ENCODE data around the gene YRDC.

Gene YRDC

GRCh38 chr1:37808369-37809319, 636 bp upstream of the YRDC start:
- H3K23ac ChIP-seq (ENCODE audit: low read length in 2 of 2), result no peak overlapping the region
- H3K9ac ChIP-seq (ENCODE audit: low read length), result peak overlapping the region; percentile 91
- peak overlapping the region; percentile 80 for H3K27ac ChIP-seq (ENCODE audit: low read length, poor library complexity, severe bottlenecking)
- no peaks in the 10 kb centered on the region for H3K27me3 ChIP-seq (ENCODE audit: control insufficient read depth in 1 of 2, insufficient read depth in 1 of 2, low read length in 2 of 2)
- H3K79me1 ChIP-seq (replicated peaks; ENCODE audit: low read length, poor library complexity, severe bottlenecking), result peaks cover 41% of the 10 kb centered on the region
- peak overlapping the region; percentile 59 for H2BK5ac ChIP-seq (ENCODE audit: low read depth, low read length, poor library complexity, severe bottlenecking)
- WGBS, result under 1% methylated on average over 38 of the region's 54 CpGs
- H2BK15ac ChIP-seq (ENCODE audit: low read depth, poor library complexity, severe bottlenecking), result peak overlapping the region; percentile 40
- H3K4me1 ChIP-seq (ENCODE audit: control insufficient read depth, insufficient read depth, low read depth, low read length), result peaks cover 14% of the 10 kb centered on the region
- peak; percentile 89 for DNase-seq
- peak overlapping the region; percentile 87 to 95 for H3K4me3 ChIP-seq (ENCODE audit: insufficient read depth in 1 of 2, low read depth in 1 of 2, low read length in 2 of 2)
- peak overlapping the region in 1 of 2 experiments; percentile 68 for H2BK12ac ChIP-seq (ENCODE audit: low read length in 2 of 2)
- peak overlapping the region; percentile 63 for H2AFZ ChIP-seq (ENCODE audit: low read depth, low read length)
- H4K91ac ChIP-seq (ENCODE audit: low read length), result peak overlapping the region; percentile 85
- peak overlapping the region; percentile 75 to 83 for H3K18ac ChIP-seq (ENCODE audit: low read depth in 1 of 2, low read length in 2 of 2)
- H2AK5ac ChIP-seq (ENCODE audit: low read length, severe bottlenecking), result peak overlapping the region; percentile 52
- H3K4ac ChIP-seq (ENCODE audit: low read depth in 1 of 2, low read length in 2 of 2), result peak overlapping the region in 1 of 2 experiments; percentile 81
- H4K8ac ChIP-seq (ENCODE audit: low read length), result peak overlapping the region; percentile 72
- H3K14ac ChIP-seq (ENCODE audit: low read length in 2 of 2), result peak overlapping the region; percentile 56 to 79
- H2BK120ac ChIP-seq (ENCODE audit: low read depth, low read length), result peak overlapping the region; percentile 95
- peaks cover 36 to 47% of the 10 kb centered on the region in 2 experiments for H3K36me3 ChIP-seq (ENCODE audit: control insufficient read depth in 1 of 2, insufficient read depth in 2 of 2, low read depth in 1 of 2, low read length in 2 of 2)
- H3K9me3 ChIP-seq (ENCODE audit: control insufficient read depth, low read length), result no peaks in the 10 kb centered on the region
- H3K4me2 ChIP-seq (ENCODE audit: low read length, poor library complexity, severe bottlenecking), result peak overlapping the region; percentile 78

DNA sequence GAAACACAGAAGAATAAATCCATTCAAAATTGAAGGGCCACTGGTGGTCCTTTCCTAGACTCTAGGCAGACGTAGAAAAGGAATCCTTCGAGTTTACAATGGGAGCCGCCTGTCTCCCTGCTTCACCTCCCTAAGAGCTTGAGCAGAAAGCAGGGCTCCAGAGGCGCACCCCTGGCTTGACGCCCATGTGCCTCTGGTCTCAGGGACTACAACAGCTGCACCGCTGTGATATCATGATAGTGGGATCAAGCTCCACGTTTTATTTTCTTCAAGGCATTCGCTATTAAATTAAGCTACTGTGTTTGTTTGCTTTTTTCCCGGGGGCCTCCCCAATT, 821 bp downstream of the YRDC start:
- Histone ChIP-seq H2AFZ (ENCODE audit: low read depth, low read length) (no peak overlapping the region), H2BK5ac (ENCODE audit: low read depth, low read length, poor library complexity, severe bottlenecking) (no peak overlapping the region), H2BK15ac (ENCODE audit: low read depth, poor library complexity, severe bottlenecking) (no peak overlapping the region), H4K8ac (ENCODE audit: low read length) (no peak overlapping the region), H3K4me3 (ENCODE audit: insufficient read depth in 1 of 2, low read depth in 1 of 2, low read length in 2 of 2) (peak overlapping the region; percentile 87 to 95), H3K9me3 (ENCODE audit: control insufficient read depth, low read length) (no peaks in the 10 kb centered on the region), H3K23ac (ENCODE audit: low read length in 2 of 2) (no peak overlapping the region), H3K4ac (ENCODE audit: low read depth in 1 of 2, low read length in 2 of 2) (no peak overlapping the region), H3K4me1 (ENCODE audit: control insufficient read depth, insufficient read depth, low read depth, low read length) (peaks cover 14% of the 10 kb centered on the region), H3K18ac (ENCODE audit: low read depth in 1 of 2, low read length in 2 of 2) (peak overlapping the region in 1 of 2 experiments; percentile 67), H3K27me3 (ENCODE audit: control insufficient read depth in 1 of 2, insufficient read depth in 1 of 2, low read length in 2 of 2) (no peaks in the 10 kb centered on the region), H3K79me1 (replicated peaks; ENCODE audit: low read length, poor library complexity, severe bottlenecking) (peaks cover 34% of the 10 kb centered on the region), H3K14ac (ENCODE audit: low read length in 2 of 2) (no peak overlapping the region), H3K4me2 (ENCODE audit: low read length, poor library complexity, severe bottlenecking) (peak overlapping the region; percentile 64), H3K36me3 (ENCODE audit: control insufficient read depth in 1 of 2, insufficient read depth in 2 of 2, low read depth in 1 of 2, low read length in 2 of 2) (peaks cover 42 to 56% of the 10 kb centered on the region in 2 experiments), H2BK12ac (ENCODE audit: low read length in 2 of 2) (no peak overlapping the region), H2BK120ac (ENCODE audit: low read depth, low read length) (no peak overlapping the region), H3K27ac (ENCODE audit: low read length, poor library complexity, severe bottlenecking) (peak overlapping the region; percentile 35), H2AK5ac (ENCODE audit: low read length, severe bottlenecking) (no peak overlapping the region), H4K91ac (ENCODE audit: low read length) (no peak overlapping the region), H3K9ac (ENCODE audit: low read length) (peak overlapping the region; percentile 91)
- no peak for DNase-seq
- 21% methylated on average over 9 of the region's 9 CpGs for WGBS

- H2BK120ac ChIP-seq (ENCODE audit: low read depth, low read length), result no peak overlapping the region
- H3K14ac ChIP-seq (ENCODE audit: low read length in 2 of 2), result no peak overlapping the region
- H3K9ac ChIP-seq (ENCODE audit: low read length), result no peak overlapping the region
- no peak overlapping the region for H2BK15ac ChIP-seq (ENCODE audit: low read depth, poor library complexity, severe bottlenecking)
- H3K36me3 ChIP-seq (ENCODE audit: control insufficient read depth in 1 of 2, insufficient read depth in 2 of 2, low read depth in 1 of 2, low read length in 2 of 2), result peaks cover 59 to 64% of the 10 kb centered on the region in 2 experiments
- H3K79me1 ChIP-seq (replicated peaks; ENCODE audit: low read length, poor library complexity, severe bottlenecking), result peaks cover 24% of the 10 kb centered on the region
- H3K9me3 ChIP-seq (ENCODE audit: control insufficient read depth, low read length), result no peaks in the 10 kb centered on the region
- no peak overlapping the region for H2AFZ ChIP-seq (ENCODE audit: low read depth, low read length)
- H2BK5ac ChIP-seq (ENCODE audit: low read depth, low read length, poor library complexity, severe bottlenecking), result no peak overlapping the region
- H2BK12ac ChIP-seq (ENCODE audit: low read length in 2 of 2), result no peak overlapping the region
- WGBS, result 100% methylated on average over 1 of the region's 1 CpG
- H3K23ac ChIP-seq (ENCODE audit: low read length in 2 of 2), result no peak overlapping the region
- no peak overlapping the region for H3K4me3 ChIP-seq (ENCODE audit: insufficient read depth in 1 of 2, low read depth in 1 of 2, low read length in 2 of 2)
- no peak overlapping the region for H3K4me2 ChIP-seq (ENCODE audit: low read length, poor library complexity, severe bottlenecking)
- H3K27me3 ChIP-seq (ENCODE audit: control insufficient read depth in 1 of 2, insufficient read depth in 1 of 2, low read length in 2 of 2), result no peaks in the 10 kb centered on the region
- H4K8ac ChIP-seq (ENCODE audit: low read length), result no peak overlapping the region
- H4K91ac ChIP-seq (ENCODE audit: low read length), result no peak overlapping the region
- H2AK5ac ChIP-seq (ENCODE audit: low read length, severe bottlenecking), result no peak overlapping the region
- DNase-seq, result no peak
- H3K4me1 ChIP-seq (ENCODE audit: control insufficient read depth, insufficient read depth, low read depth, low read length), result peaks cover 12% of the 10 kb centered on the region
- H3K18ac ChIP-seq (ENCODE audit: low read depth in 1 of 2, low read length in 2 of 2), result no peak overlapping the region
- no peak overlapping the region for H3K4ac ChIP-seq (ENCODE audit: low read depth in 1 of 2, low read length in 2 of 2)
- H3K27ac ChIP-seq (ENCODE audit: low read length, poor library complexity, severe bottlenecking), result no peak overlapping the region
Measured at GRCh38 chr1:37802439-37802838, 5.6 kb downstream of the YRDC start.

DNA sequence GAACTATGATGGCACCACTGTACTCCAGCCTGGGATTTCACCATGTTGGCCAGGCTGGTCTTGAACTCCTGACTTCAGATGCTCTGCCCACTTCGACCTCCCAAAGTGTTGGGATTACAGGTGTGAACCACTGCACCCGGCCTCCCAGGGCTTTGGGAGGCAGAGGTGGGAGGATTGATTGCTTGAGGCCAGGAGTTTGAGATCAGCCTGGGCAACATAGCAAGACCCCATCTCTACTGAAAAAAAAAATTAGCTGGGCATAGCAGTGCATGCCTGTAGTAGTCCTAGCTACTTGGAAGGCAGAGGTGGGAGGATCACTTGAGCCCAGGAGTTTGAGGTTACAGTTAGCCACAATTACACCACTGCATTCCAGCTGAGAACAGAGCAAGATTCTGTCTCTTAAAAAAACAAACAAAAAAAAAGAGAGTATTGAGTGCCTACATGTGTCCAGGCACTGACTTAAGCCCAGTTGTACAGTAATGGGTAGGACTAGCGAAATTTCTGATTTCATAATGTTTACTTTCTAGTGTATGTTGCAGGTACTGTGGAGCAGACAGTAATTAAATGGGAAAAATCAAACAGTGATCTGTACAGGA, 10.2 kb downstream of the YRDC start:
- H3K4me2 ChIP-seq (ENCODE audit: low read length, poor library complexity, severe bottlenecking), result no peak overlapping the region
- no peak overlapping the region for H4K8ac ChIP-seq (ENCODE audit: low read length)
- no peak overlapping the region for H3K14ac ChIP-seq (ENCODE audit: low read length in 2 of 2)
- H3K4me1 ChIP-seq (ENCODE audit: control insufficient read depth, insufficient read depth, low read depth, low read length), result peaks cover 22% of the 10 kb centered on the region
- no peak overlapping the region for H3K27ac ChIP-seq (ENCODE audit: low read length, poor library complexity, severe bottlenecking)
- no peak overlapping the region for H2BK5ac ChIP-seq (ENCODE audit: low read depth, low read length, poor library complexity, severe bottlenecking)
- DNase-seq, result peak; percentile 54
- H3K9me3 ChIP-seq (ENCODE audit: control insufficient read depth, low read length), result no peaks in the 10 kb centered on the region
- H4K91ac ChIP-seq (ENCODE audit: low read length), result no peak overlapping the region
- no peak overlapping the region for H3K18ac ChIP-seq (ENCODE audit: low read depth in 1 of 2, low read length in 2 of 2)
- no peak overlapping the region for H2BK120ac ChIP-seq (ENCODE audit: low read depth, low read length)
- no peak overlapping the region for H2BK15ac ChIP-seq (ENCODE audit: low read depth, poor library complexity, severe bottlenecking)
- no peak overlapping the region for H3K23ac ChIP-seq (ENCODE audit: low read length in 2 of 2)
- no peaks in the 10 kb centered on the region for H3K79me1 ChIP-seq (replicated peaks; ENCODE audit: low read length, poor library complexity, severe bottlenecking)
- H2AK5ac ChIP-seq (ENCODE audit: low read length, severe bottlenecking), result no peak overlapping the region
- H3K4me3 ChIP-seq (ENCODE audit: insufficient read depth in 1 of 2, low read depth in 1 of 2, low read length in 2 of 2), result no peak overlapping the region
- peaks cover 15 to 27% of the 10 kb centered on the region in 2 experiments for H3K27me3 ChIP-seq (ENCODE audit: control insufficient read depth in 1 of 2, insufficient read depth in 1 of 2, low read length in 2 of 2)
- H2AFZ ChIP-seq (ENCODE audit: low read depth, low read length), result no peak overlapping the region
- no peak overlapping the region for H2BK12ac ChIP-seq (ENCODE audit: low read length in 2 of 2)
- WGBS, result 84% methylated on average over 3 of the region's 3 CpGs
- no peak overlapping the region for H3K9ac ChIP-seq (ENCODE audit: low read length)
- peaks cover 23 to 25% of the 10 kb centered on the region in 2 experiments for H3K36me3 ChIP-seq (ENCODE audit: control insufficient read depth in 1 of 2, insufficient read depth in 2 of 2, low read depth in 1 of 2, low read length in 2 of 2)
- no peak overlapping the region for H3K4ac ChIP-seq (ENCODE audit: low read depth in 1 of 2, low read length in 2 of 2)
